ENCODE results near the gene MTOR.
A peak's percentile ranks its signal among the peaks of the same experiment; 100 is the strongest.

The MTOR gene

DNA sequence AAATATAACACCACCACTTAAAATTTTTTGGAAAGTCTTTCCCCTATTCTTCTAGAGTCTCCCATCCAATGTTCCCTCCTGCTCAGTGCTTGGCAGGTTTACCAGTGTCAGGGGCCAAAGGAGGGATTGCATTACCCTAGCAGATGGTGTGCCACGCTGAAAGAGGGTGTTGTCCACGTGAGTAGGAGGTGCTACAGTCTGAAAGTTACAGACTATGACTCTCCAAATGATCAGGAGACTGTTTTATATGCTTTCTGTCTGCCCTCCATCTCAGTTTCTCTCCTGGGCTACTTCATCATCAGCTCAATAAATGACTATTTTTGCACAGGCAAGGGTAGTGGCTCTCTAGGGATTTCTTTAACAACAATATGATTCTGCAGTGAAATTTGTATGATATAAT, 104.5 kb downstream of the MTOR start:
- no peak for FAIRE-seq
- no peak for DNase-seq (ENCODE audit: insufficient read length, low spot score)
- TF ChIP-seq POU2F2 (IDR thresholded peaks at IDR 0.05; ENCODE audit: low read depth, low read length) = no peak
- TF ChIP-seq POLR2A (IDR thresholded peaks at IDR 0.05; ENCODE audit: low read depth, low read length) = no peak
- TF ChIP-seq TAF1 (IDR thresholded peaks at IDR 0.05; ENCODE audit: low read depth, low read length) = no peak

DNA sequence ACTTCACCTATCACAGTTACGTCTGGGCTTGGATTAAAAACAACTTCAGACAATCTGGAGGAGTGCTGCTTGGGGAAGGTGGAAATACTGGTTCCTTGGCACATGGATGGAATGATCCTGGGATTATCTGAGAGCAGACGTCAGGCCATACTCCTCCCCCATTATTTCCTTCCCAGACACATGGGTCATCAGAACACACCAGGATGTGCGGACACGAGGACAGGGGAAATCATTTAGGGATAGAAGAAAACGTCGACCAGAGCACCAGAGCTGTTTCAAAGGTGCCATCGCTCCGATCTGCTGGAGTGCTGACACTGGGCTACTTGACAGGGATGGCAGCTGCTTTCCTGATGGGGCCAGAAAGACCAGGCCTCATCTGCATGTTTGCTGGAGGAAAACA, 105.0 kb downstream of the MTOR start:
- FAIRE-seq (no peak), DNase-seq (ENCODE audit: insufficient read length, low spot score) (no peak)
- TF ChIP-seq POLR2AphosphoS5 (IDR thresholded peaks at IDR 0.05; ENCODE audit: low read depth, low read length) (no peak), SPI1 (IDR thresholded peaks at IDR 0.05; ENCODE audit: low read depth, low read length) (no peak), POU2F2 (IDR thresholded peaks at IDR 0.05; ENCODE audit: low read depth, low read length) (no peak), PAX5 (IDR thresholded peaks at IDR 0.05; ENCODE audit: insufficient read depth, low read length, severe bottlenecking) (no peak), TAF1 (IDR thresholded peaks at IDR 0.05; ENCODE audit: low read depth, low read length) (no peak), POLR2A (IDR thresholded peaks at IDR 0.05; ENCODE audit: low read depth, low read length) (no peak)

DNA sequence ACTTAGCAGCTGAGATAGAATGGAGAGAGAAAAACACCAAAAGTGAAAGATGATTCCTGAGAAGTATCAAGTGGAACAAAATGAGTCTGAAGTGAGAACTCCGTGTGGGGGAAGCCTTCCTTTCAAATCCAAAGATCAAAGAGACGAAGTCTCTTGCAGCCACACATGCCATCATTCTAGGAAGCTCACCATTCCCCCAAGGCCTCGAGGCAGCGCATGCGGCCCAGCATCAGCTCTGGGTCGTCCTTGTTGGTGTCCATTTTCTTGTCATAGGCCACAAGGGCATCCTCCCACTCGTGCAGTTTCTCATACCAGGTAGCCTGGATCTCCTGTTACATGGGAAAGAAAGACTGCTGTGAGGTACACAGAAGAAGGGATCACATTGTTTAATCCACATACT, 105.4 kb downstream of the MTOR start:
- FAIRE-seq (no peak), DNase-seq (ENCODE audit: insufficient read length, low spot score) (no peak)
- no peak for TF ChIP-seq SPI1 (IDR thresholded peaks at IDR 0.05; ENCODE audit: low read depth, low read length)

DNA sequence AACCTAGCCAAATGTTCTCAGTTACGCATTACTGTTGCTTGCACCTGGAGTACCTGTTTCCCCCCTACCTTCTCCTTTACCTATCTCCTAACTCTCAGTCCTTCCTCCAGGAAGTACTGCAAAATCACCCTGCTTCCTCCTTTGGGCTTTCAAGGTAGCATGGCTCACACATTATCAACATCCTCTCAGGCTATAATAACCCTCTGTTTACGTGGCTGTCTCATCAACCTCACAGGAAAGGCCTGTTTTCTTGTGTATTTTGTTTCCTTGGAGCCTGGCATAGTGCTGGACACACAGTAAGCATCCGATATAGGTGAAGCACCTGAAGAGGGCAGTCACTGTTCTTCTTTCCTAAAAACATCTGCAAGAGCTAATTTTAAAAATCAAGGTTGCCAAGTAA, 105.9 kb downstream of the MTOR start:
- TF ChIP-seq POU2F2 (IDR thresholded peaks at IDR 0.05; ENCODE audit: low read depth, low read length) (no peak), TAF1 (IDR thresholded peaks at IDR 0.05; ENCODE audit: low read depth, low read length) (no peak), POLR2AphosphoS5 (IDR thresholded peaks at IDR 0.05; ENCODE audit: low read depth, low read length) (no peak), SPI1 (IDR thresholded peaks at IDR 0.05; ENCODE audit: low read depth, low read length) (no peak), POLR2A (IDR thresholded peaks at IDR 0.05; ENCODE audit: low read depth, low read length) (no peak), PAX5 (IDR thresholded peaks at IDR 0.05; ENCODE audit: insufficient read depth, low read length, severe bottlenecking) (no peak)
- DNase-seq (ENCODE audit: insufficient read length, low spot score) (no peak), FAIRE-seq (no peak)

DNA sequence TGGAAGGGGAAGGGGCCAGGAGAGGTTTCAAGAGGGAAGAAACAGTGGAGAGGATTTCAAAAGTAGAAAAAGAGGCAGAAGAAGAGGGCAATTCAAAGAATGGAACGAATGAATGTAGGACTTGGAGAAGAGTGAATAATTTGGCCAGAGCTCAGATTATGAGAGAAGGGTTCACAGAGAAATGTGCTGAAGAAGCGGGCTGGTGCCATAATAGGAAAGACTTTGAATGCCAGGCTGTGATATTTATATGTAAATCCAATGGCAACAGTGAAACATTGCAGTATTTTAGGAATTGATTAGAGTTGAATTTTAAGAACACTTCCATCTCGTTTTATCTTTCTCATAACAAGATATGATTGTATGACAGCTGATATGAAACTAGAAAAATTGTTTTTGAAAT, 109.2 kb downstream of the MTOR start:
- no peak for DNase-seq (ENCODE audit: insufficient read length, low spot score)
- TF ChIP-seq POLR2AphosphoS5 (IDR thresholded peaks at IDR 0.05; ENCODE audit: low read depth, low read length) (no peak), TAF1 (IDR thresholded peaks at IDR 0.05; ENCODE audit: low read depth, low read length) (no peak), PAX5 (IDR thresholded peaks at IDR 0.05; ENCODE audit: insufficient read depth, low read length, severe bottlenecking) (no peak), POU2F2 (IDR thresholded peaks at IDR 0.05; ENCODE audit: low read depth, low read length) (no peak), SPI1 (IDR thresholded peaks at IDR 0.05; ENCODE audit: low read depth, low read length) (no peak), POLR2A (IDR thresholded peaks at IDR 0.05; ENCODE audit: low read depth, low read length) (no peak)
- FAIRE-seq = no peak

DNA sequence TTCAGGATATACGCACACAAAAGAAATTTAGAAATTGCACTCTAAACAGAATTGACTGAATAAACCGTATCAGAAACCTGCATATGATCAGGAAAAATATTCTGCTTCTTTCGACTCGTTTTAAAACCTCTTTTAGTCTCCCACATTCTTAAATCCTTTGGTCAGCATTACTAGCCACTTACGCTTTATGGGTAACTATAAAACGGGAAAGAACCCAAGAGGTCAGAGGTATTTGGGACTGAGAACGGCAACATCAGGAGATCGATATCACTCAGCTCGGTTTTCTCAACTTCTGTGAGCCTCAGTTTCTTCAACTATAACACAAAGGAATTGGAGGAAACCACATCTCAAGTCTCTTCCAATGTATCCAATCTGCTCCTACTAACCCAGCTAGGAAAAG, 109.6 kb downstream of the MTOR start:
- FAIRE-seq = no peak
- TF ChIP-seq POU2F2 (IDR thresholded peaks at IDR 0.05; ENCODE audit: low read depth, low read length) (no peak), SPI1 (IDR thresholded peaks at IDR 0.05; ENCODE audit: low read depth, low read length) (no peak), PAX5 (IDR thresholded peaks at IDR 0.05; ENCODE audit: insufficient read depth, low read length, severe bottlenecking) (no peak), POLR2AphosphoS5 (IDR thresholded peaks at IDR 0.05; ENCODE audit: low read depth, low read length) (no peak), POLR2A (IDR thresholded peaks at IDR 0.05; ENCODE audit: low read depth, low read length) (no peak), TAF1 (IDR thresholded peaks at IDR 0.05; ENCODE audit: low read depth, low read length) (no peak)
- no peak for DNase-seq (ENCODE audit: insufficient read length, low spot score)

DNA sequence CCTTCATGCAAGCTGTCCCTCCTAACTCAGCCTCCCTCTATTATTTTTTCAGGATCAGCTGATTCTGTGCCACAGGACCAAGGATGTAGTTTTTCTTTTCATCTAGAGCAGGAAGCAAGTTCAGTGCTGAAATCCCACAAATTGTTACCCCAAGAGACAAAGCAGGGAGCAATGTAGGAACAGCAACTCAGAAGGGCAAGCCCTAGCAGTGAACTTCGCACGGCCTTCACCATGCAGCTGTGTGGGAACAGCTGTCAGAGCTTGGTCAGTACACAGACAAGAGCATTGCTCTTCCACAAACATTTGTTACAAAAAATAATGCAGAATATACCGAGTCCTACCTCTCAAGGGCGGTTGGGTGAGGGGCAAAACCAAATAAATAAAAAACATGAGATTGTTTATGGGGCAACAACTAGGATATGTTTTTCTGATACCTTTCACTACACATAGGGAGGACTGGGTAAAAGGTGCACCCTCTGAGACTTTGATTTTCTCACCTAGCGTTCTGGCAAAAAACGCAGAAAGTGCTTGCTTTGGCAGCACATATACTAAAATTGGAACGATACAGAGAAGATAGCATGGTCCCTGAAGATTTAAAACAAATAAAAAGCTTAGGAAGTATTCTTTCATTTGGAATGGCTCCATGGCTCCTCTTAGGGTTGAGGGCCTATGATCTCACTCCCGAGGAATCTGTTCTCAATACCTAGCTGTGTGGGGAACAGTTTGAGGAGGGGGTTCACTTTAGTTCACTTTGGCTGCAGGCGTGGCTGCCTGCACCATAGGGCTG, 110.3 kb downstream of the MTOR start:
- DNase-seq (ENCODE audit: insufficient read length, low spot score) = no peak
- TF ChIP-seq PAX5 (IDR thresholded peaks at IDR 0.05; ENCODE audit: insufficient read depth, low read length, severe bottlenecking) (no peak), POLR2AphosphoS5 (IDR thresholded peaks at IDR 0.05; ENCODE audit: low read depth, low read length) (no peak), TAF1 (IDR thresholded peaks at IDR 0.05; ENCODE audit: low read depth, low read length) (no peak), POU2F2 (IDR thresholded peaks at IDR 0.05; ENCODE audit: low read depth, low read length) (no peak), SPI1 (IDR thresholded peaks at IDR 0.05; ENCODE audit: low read depth, low read length) (no peak), POLR2A (IDR thresholded peaks at IDR 0.05; ENCODE audit: low read depth, low read length) (no peak)
- no peak for FAIRE-seq

DNA sequence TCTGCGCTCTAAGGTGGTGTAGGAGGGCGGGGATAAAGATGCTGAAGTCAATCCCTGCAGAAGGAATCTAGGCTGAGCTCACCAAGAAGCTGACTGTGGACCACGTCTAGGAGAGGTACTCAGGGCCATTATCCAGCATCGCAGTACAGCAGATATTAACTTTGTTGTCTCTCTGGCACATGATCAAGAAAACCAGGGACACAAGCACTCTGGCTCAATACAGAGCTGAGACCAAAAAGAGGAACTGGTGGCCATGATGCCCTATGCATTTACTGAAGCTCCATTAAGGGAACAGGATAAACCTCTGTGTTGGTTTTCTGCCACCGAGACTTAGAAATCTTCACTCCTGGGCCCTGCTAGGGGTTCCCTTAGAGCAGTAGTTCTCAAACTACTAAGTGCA, 111.2 kb downstream of the MTOR start:
- TF ChIP-seq POLR2AphosphoS5 (IDR thresholded peaks at IDR 0.05; ENCODE audit: low read depth, low read length) (no peak), SPI1 (IDR thresholded peaks at IDR 0.05; ENCODE audit: low read depth, low read length) (peak; percentile 78)
- FAIRE-seq (no peak), DNase-seq (ENCODE audit: insufficient read length, low spot score) (no peak)

DNA sequence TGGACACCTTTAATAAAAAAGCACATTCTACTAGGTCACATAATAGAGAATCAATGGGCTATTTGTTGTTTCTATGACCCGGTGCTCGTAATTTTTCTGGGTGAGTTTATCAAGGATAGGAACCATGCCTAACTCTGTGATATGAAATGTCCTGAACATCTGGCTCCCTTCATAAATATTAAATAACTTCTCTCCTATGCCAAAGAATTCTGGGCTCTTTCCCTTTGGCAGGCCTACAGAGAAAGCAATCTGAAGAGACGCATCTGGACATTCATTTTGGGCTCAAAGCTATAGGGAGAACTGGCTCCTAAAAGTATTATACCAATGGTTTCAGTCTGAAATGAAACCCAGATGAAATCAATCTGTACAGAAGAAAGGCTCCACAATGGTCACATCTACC, 112.0 kb downstream of the MTOR start:
- no peak for TF ChIP-seq POLR2A (IDR thresholded peaks at IDR 0.05; ENCODE audit: low read depth, low read length)
- no peak for TF ChIP-seq POLR2AphosphoS5 (IDR thresholded peaks at IDR 0.05; ENCODE audit: low read depth, low read length)
- TF ChIP-seq SPI1 (IDR thresholded peaks at IDR 0.05; ENCODE audit: low read depth, low read length) = no peak
- TF ChIP-seq PAX5 (IDR thresholded peaks at IDR 0.05; ENCODE audit: insufficient read depth, low read length, severe bottlenecking) = no peak
- DNase-seq (ENCODE audit: insufficient read length, low spot score) = no peak
- no peak for FAIRE-seq

DNA sequence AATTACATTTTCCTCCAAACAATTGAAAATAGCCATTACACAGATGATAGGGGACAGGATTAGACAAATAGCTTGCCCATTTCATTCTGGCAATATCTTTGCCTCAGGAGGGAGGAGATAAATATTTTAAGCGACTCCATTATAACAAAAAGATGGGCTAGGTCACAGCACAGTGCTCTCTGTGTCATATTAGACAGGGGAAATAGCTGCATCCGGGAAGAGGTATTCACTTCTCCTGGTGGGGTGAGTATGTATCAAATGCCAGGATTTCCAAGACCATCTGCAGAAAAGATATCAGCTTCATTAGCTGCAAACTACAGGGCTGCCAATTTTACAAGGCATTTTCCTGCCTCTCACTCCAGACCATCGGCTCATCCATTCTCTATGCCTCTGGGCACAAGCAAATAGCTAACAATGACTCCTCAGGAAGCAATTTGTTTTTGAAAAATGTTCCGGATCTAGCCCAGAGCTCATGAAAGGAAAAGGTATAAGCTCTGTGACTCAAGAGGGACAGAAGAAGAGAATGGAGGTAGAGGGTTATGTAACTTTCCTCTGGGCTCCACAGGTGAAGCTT, 115.1 kb downstream of the MTOR start:
- DNase-seq (ENCODE audit: insufficient read length, low spot score) = no peak

More for the DNA sequence above, 115.1 kb downstream of the MTOR start:
- FAIRE-seq = no peak
- no peak for TF ChIP-seq SPI1 (IDR thresholded peaks at IDR 0.05; ENCODE audit: low read depth, low read length)
- TF ChIP-seq PAX5 (IDR thresholded peaks at IDR 0.05; ENCODE audit: insufficient read depth, low read length, severe bottlenecking) = no peak
- TF ChIP-seq POLR2A (IDR thresholded peaks at IDR 0.05; ENCODE audit: low read depth, low read length) = no peak
- TF ChIP-seq TAF1 (IDR thresholded peaks at IDR 0.05; ENCODE audit: low read depth, low read length) = no peak
- no peak for TF ChIP-seq POU2F2 (IDR thresholded peaks at IDR 0.05; ENCODE audit: low read depth, low read length)
- TF ChIP-seq POLR2AphosphoS5 (IDR thresholded peaks at IDR 0.05; ENCODE audit: low read depth, low read length) = no peak
